HFFc6 (cell line): ENCODE data around the gene RBMS3. TPM values are rescaled to one million over a fixed set of nuclear protein-coding genes. Genes with fewer than 3 reads are reported as not detected.

Source experiments
- DNase-seq: peaks from one replicate; pipeline ENCODE4 v3.0.0-alpha.2; 2018
- H3K27ac Mint-ChIP-seq: 2 replicates; pipeline ENCODE4 v1.8.0; 2020; ENCODE audit warnings: mild to moderate bottlenecking, mixed read lengths
- H3K27me3 Mint-ChIP-seq: 2 replicates; pipeline ENCODE4 v1.8.0; 2021; ENCODE audit warnings: mild to moderate bottlenecking, moderate library complexity, mixed read lengths; ENCODE audit not compliant: insufficient read depth
- H3K36me3 Mint-ChIP-seq: 2 replicates; pipeline ENCODE4 v1.8.0; 2021; ENCODE audit warnings: low read depth, mixed read lengths
- H3K4me1 Mint-ChIP-seq: 2 replicates; pipeline ENCODE4 v1.8.0; 2020; ENCODE audit warnings: low read depth, mixed read lengths
- H3K4me3 Mint-ChIP-seq: 2 replicates; pipeline ENCODE4 v1.8.0; 2020; ENCODE audit warnings: mild to moderate bottlenecking, moderate library complexity, mixed read lengths
- H3K9me3 Mint-ChIP-seq: 2 replicates; pipeline ENCODE4 v1.8.0; 2020; ENCODE audit warnings: mild to moderate bottlenecking, mixed read lengths
- total RNA-seq, 6 experiments: library from RNA; stranded (reverse); fragmentation: NEBNext Ultra II Directional; extraction: Animal tissue kit (Norgen Biotek cat#: 25700); gene quantifications; 2 replicates in 1 of 6; 3 replicates in 5 of 6; pipeline ENCODE4 v1.2.3, GENCODE V29; 2021
- TF ChIP-seq, protein P1 (sequence below): fragments of 200-600 bp; sonication (generic); IDR thresholded peaks from 2 replicates; pipeline ENCODE4 v1.5.0; 2021; ENCODE audit warnings: antibody characterized with exemption, mild to moderate bottlenecking

The RBMS3 gene
- total RNA-seq, 6 experiments from 2014 or later = 22.8 to 46.9 (median 39.4) TPM

- TF ChIP-seq, protein P1, sequence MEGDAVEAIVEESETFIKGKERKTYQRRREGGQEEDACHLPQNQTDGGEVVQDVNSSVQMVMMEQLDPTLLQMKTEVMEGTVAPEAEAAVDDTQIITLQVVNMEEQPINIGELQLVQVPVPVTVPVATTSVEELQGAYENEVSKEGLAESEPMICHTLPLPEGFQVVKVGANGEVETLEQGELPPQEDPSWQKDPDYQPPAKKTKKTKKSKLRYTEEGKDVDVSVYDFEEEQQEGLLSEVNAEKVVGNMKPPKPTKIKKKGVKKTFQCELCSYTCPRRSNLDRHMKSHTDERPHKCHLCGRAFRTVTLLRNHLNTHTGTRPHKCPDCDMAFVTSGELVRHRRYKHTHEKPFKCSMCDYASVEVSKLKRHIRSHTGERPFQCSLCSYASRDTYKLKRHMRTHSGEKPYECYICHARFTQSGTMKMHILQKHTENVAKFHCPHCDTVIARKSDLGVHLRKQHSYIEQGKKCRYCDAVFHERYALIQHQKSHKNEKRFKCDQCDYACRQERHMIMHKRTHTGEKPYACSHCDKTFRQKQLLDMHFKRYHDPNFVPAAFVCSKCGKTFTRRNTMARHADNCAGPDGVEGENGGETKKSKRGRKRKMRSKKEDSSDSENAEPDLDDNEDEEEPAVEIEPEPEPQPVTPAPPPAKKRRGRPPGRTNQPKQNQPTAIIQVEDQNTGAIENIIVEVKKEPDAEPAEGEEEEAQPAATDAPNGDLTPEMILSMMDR = no peak
- H3K9me3 Mint-ChIP-seq = no peaks in the 10 kb centered on the region
- H3K4me1 Mint-ChIP-seq = peaks cover 60% of the 10 kb centered on the region
- H3K27me3 Mint-ChIP-seq = no peaks in the 10 kb centered on the region; the same call in 1 of the 2 replicates
- DNase-seq = peak; percentile 17
- no peak overlapping the region for H3K4me3 Mint-ChIP-seq
- H3K36me3 Mint-ChIP-seq = peaks cover 14% of the 10 kb centered on the region; the same call in 1 of the 2 replicates
- no peak overlapping the region for H3K27ac Mint-ChIP-seq
Measured at GRCh38 chr3:29381595-29381994, 100.7 kb downstream of the RBMS3 start.

DNA sequence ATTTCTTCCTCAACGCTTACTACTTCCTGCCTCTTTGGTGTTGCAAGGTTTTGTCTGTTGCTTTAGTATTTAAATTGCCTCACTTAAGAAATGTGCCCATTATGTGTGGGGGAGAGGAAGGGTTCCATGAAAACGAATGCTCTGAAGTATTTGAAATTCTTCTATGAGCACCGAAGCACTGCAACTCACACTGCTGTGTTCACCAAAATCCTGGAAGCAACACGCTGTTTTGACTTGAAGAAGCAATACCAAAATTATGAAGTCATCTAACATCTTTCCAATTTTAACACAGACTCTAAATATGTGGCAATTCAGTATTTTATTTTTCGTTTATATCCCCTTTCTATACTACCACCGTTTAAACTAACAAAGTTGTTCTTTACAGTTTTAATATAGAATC lies 101.5 kb downstream of the RBMS3 start:
- no peak for DNase-seq
- Mint-ChIP-seq H3K9me3 (no peaks in the 10 kb centered on the region), H3K27me3 (no peaks in the 10 kb centered on the region; the same call in 1 of the 2 replicates), H3K27ac (peak overlapping the region; percentile 9; the same call in 1 of the 2 replicates), H3K4me3 (no peak overlapping the region; the same call in 1 of the 2 replicates), H3K36me3 (peaks cover 22% of the 10 kb centered on the region; the same call in 1 of the 2 replicates), H3K4me1 (peaks cover 64% of the 10 kb centered on the region)
- TF ChIP-seq, protein P1 = no peak

- TF ChIP-seq, protein P1 = no peak
- peak overlapping the region; percentile 9; the same call in 1 of the 2 replicates for H3K27ac Mint-ChIP-seq
- DNase-seq = no peak
- no peak overlapping the region for H3K4me3 Mint-ChIP-seq
- H3K36me3 Mint-ChIP-seq = peaks cover 25% of the 10 kb centered on the region; the same call in 1 of the 2 replicates
- H3K9me3 Mint-ChIP-seq = no peaks in the 10 kb centered on the region
- H3K4me1 Mint-ChIP-seq = peaks cover 64% of the 10 kb centered on the region
- no peaks in the 10 kb centered on the region; the same call in 1 of the 2 replicates for H3K27me3 Mint-ChIP-seq
Measured at GRCh38 chr3:29382845-29383244, 102.0 kb downstream of the RBMS3 start.

DNA sequence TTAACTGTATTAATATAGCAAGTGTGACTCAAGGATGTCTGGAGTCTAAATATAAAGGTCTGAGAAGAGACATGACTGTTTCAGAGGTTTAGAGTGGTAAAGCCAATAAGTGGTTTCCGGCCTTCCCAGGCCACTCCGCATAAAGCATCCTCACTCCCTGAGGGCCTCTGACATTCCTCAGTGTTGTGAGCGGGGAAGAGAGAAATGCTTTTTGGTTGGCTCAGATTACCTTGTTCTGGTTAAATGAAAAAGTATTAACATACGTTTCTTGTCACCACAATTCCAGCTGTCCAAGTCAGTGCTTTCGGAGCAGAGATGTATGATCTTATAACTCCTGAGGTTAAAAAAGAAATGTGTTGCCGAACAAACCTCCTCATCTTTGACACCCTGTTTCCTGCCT lies 103.8 kb downstream of the RBMS3 start:
- peak overlapping the region; percentile 66 for H3K4me3 Mint-ChIP-seq
- H3K36me3 Mint-ChIP-seq = peaks cover 29% of the 10 kb centered on the region; the same call in 1 of the 2 replicates
- peak overlapping the region; percentile 89 for H3K27ac Mint-ChIP-seq

GRCh38 chr3:29385046-29385830 lies 104.4 kb downstream of the RBMS3 start:
- DNase-seq = peak; percentile 31
- TF ChIP-seq, protein P1 = no peak
- Mint-ChIP-seq H3K27me3 (no peaks in the 10 kb centered on the region; the same call in none of the 2 replicates), H3K4me1 (peaks cover 63% of the 10 kb centered on the region), H3K9me3 (no peaks in the 10 kb centered on the region), H3K36me3 (peaks cover 29% of the 10 kb centered on the region; the same call in 1 of the 2 replicates), H3K4me3 (peak overlapping the region; percentile 66), H3K27ac (peak overlapping the region; percentile 89)

More for the DNA sequence above, 103.8 kb downstream of the RBMS3 start:
- DNase-seq = peak; percentile 86
- Mint-ChIP-seq H3K9me3 (no peaks in the 10 kb centered on the region), H3K4me1 (peaks cover 64% of the 10 kb centered on the region), H3K27me3 (no peaks in the 10 kb centered on the region; the same call in none of the 2 replicates)
- TF ChIP-seq, protein P1 = no peak
